Neural cell (in vitro differentiated cells): ENCODE measurements around the gene HEPACAM. TPM values are rescaled to one million over a fixed set of nuclear protein-coding genes. Genes with fewer than 3 reads are reported as not detected.

ENCODE experiments used
- H2AFZ ChIP-seq: fragments of 200-600, 300-800 bp; sonication (generic), shearing (Covaris generic); 2 replicates; pipeline ENCODE4 v1.6.0; 2014; ENCODE audit warnings: low read depth, mild to moderate bottlenecking, antibody characterized with exemption, low read length, moderate library complexity
- H3F3A ChIP-seq: fragments of 200-600 bp; shearing (Covaris generic); 2 replicates; pipeline ENCODE4 v1.6.1; 2016; ENCODE audit warnings: mild to moderate bottlenecking, moderate library complexity, mixed read lengths, antibody characterized with exemption, low read length; ENCODE audit not compliant: insufficient read depth, poor library complexity, severe bottlenecking
- H3K27ac ChIP-seq: fragments of 200-600, 300-800 bp; sonication (generic), shearing (Covaris generic); 2 replicates; pipeline ENCODE4 v1.5.1; 2014; ENCODE audit warnings: mild to moderate bottlenecking, low read length, moderate library complexity
- H3K27me3 ChIP-seq: fragments of 300-800, 200-600 bp; sonication (generic), shearing (Covaris generic); 2 replicates; pipeline ENCODE4 v1.6.0; 2014; ENCODE audit warnings: mild to moderate bottlenecking, low read depth, low read length, moderate library complexity; ENCODE audit not compliant: insufficient read depth
- H3K36me3 ChIP-seq: fragments of 300-800, 200-600 bp; sonication (generic), shearing (Covaris generic); 2 replicates; pipeline ENCODE4 v1.5.1; 2014; ENCODE audit warnings: mild to moderate bottlenecking, antibody characterized with exemption, low read length, moderate library complexity; ENCODE audit not compliant: insufficient read depth
- H3K4me2 ChIP-seq: fragments of 300-800, 200-600 bp; sonication (generic), shearing (Covaris generic); 2 replicates; pipeline ENCODE4 v1.6.0; 2014; ENCODE audit warnings: mild to moderate bottlenecking, low read length
- H3K4me3 ChIP-seq: fragments of 300-800, 200-600 bp; sonication (generic), shearing (Covaris generic); 2 replicates; pipeline ENCODE4 v1.5.1; 2014; ENCODE audit warnings: mild to moderate bottlenecking, low read length, moderate library complexity
- H3K79me2 ChIP-seq: fragments of 200-600 bp; shearing (Covaris generic); replicated peaks from 2 replicates; pipeline ENCODE4 v1.6.0; 2014; ENCODE audit warnings: mild to moderate bottlenecking, low read length, moderate library complexity; ENCODE audit not compliant: insufficient read depth
- H3K9ac ChIP-seq: fragments of 300-800, 200-600 bp; sonication (generic), shearing (Covaris generic); 2 replicates; pipeline ENCODE4 v1.6.1; 2016; ENCODE audit warnings: mild to moderate bottlenecking, low read length, mixed read lengths
- H3K9me2 ChIP-seq: fragments of 200-600 bp; shearing (Covaris generic); 2 replicates; pipeline ENCODE4 v1.6.1; 2016; ENCODE audit warnings: mild to moderate bottlenecking, low read length, mixed read lengths; ENCODE audit not compliant: insufficient read depth
- H3K9me3 ChIP-seq: fragments of 200-600, 300-800 bp; sonication (generic), shearing (Covaris generic); 2 replicates; pipeline ENCODE4 v1.6.1; 2016; ENCODE audit warnings: mild to moderate bottlenecking, mixed run types, low read length, moderate library complexity, mixed read lengths
- H4K20me1 ChIP-seq: fragments of 200-600 bp; shearing (Covaris generic); 2 replicates; pipeline ENCODE4 v1.6.1; 2016; ENCODE audit warnings: mild to moderate bottlenecking, mixed run types; ENCODE audit not compliant: insufficient read depth
- EP300 ChIP-seq: fragments of 450-650 bp; conservative IDR thresholded peaks from 2 replicates; pipeline ENCODE4 v1.6.1; 2014; ENCODE audit warnings: antibody characterized with exemption, mild to moderate bottlenecking, moderate library complexity; ENCODE audit not compliant: poor library complexity, severe bottlenecking
- EZH2 ChIP-seq: fragments of 200-600, 300-800 bp; shearing (Covaris generic), sonication (generic); IDR thresholded peaks from 2 replicates; pipeline ENCODE4 v1.6.1; 2014; ENCODE audit warnings: antibody characterized with exemption, low read length, borderline replicate concordance, mild to moderate bottlenecking; ENCODE audit not compliant: insufficient read depth, poor library complexity, severe bottlenecking
- MXI1 ChIP-seq: fragments of 450-650 bp; conservative IDR thresholded peaks from 2 replicates; pipeline ENCODE4 v1.6.1; 2014; ENCODE audit warnings: antibody characterized with exemption, mild to moderate bottlenecking; ENCODE audit not compliant: poor library complexity, severe bottlenecking
- POLR2AphosphoS5 ChIP-seq: IDR thresholded peaks from 2 replicates; pipeline ENCODE4 v1.6.1; 2012
- RAD21 ChIP-seq: fragments of 450-650 bp; conservative IDR thresholded peaks from 2 replicates; pipeline ENCODE4 v1.6.1; 2014; ENCODE audit warnings: antibody characterized with exemption, mild to moderate bottlenecking, moderate library complexity
- REST ChIP-seq: IDR thresholded peaks from 2 replicates; pipeline ENCODE4 v1.6.1; 2012; ENCODE audit warnings: borderline replicate concordance
- SMC3 ChIP-seq: fragments of 450-650 bp; conservative IDR thresholded peaks from 2 replicates; pipeline ENCODE4 v1.6.1; 2014; ENCODE audit warnings: antibody characterized with exemption, mild to moderate bottlenecking, moderate library complexity; ENCODE audit not compliant: poor library complexity
- TAF1 ChIP-seq: IDR thresholded peaks from 2 replicates; pipeline ENCODE4 v1.6.1; 2012; ENCODE audit warnings: low read depth
- polyA plus RNA-seq: library from polyadenylated mRNA; depleted of rRNA; stranded (reverse); fragments of >200 nt; gene quantifications from 2 replicates; pipeline ENCODE4 v1.2.3, GENCODE V29; 2014
- TF ChIP-seq, protein P1 (sequence below): fragments of 450-650 bp; IDR thresholded peaks from 2 replicates; pipeline ENCODE4 v1.5.1; 2014; ENCODE audit warnings: antibody characterized with exemption, mild to moderate bottlenecking, moderate library complexity; ENCODE audit not compliant: poor library complexity, severe bottlenecking

The HEPACAM gene
- polyA plus RNA-seq, 1 donor from 2014 or later = not detected

DNA sequence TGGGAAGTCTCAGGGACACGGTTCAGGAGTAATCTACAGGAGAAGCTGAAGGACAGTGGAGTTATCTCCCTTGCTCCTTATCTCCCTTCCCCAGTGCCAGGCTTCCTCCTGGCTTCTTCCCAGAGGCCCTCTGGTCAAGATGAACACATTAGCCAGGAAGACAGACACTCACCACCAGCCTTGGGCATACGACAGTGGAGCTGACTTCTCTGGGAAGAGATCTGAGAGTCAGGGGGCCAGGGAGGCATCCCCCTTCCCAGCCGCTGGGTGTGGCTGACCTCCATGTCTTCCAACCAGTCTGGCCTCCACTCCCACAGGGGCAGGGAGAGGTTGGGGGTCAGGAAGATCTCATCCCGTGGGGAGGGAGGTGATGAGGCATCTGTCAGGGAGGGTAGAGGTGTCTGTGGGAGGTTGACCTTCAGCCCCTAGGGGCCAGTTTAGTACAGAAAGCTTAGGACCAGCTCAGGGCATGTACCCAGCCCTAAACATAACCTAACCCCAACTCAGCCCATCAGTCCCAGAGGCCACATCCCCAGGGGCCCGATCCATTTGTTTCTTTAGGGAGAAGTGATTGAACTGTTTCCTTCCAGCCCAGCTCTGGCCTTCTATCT is 50.9 kb downstream of the HEPACAM start:
- Histone ChIP-seq H3K36me3 (no peaks in the 10 kb centered on the region), H3K79me2 (no peaks in the 10 kb centered on the region), H3K4me2 (no peak overlapping the region), H4K20me1 (no peaks in the 10 kb centered on the region), H3K27me3 (no peaks in the 10 kb centered on the region), H2AFZ (no peak overlapping the region), H3K9me2 (no peaks in the 10 kb centered on the region), H3K27ac (no peak overlapping the region), H3K9me3 (no peaks in the 10 kb centered on the region), H3K9ac (no peak overlapping the region), H3F3A (no peaks in the 10 kb centered on the region), H3K4me3 (no peak overlapping the region)
- TF ChIP-seq TAF1 (no peak), REST (no peak), RAD21 (no peak), SMC3 (no peak), MXI1 (no peak), EZH2 (no peak), EP300 (no peak), POLR2AphosphoS5 (no peak)
- TF ChIP-seq, protein P1, sequence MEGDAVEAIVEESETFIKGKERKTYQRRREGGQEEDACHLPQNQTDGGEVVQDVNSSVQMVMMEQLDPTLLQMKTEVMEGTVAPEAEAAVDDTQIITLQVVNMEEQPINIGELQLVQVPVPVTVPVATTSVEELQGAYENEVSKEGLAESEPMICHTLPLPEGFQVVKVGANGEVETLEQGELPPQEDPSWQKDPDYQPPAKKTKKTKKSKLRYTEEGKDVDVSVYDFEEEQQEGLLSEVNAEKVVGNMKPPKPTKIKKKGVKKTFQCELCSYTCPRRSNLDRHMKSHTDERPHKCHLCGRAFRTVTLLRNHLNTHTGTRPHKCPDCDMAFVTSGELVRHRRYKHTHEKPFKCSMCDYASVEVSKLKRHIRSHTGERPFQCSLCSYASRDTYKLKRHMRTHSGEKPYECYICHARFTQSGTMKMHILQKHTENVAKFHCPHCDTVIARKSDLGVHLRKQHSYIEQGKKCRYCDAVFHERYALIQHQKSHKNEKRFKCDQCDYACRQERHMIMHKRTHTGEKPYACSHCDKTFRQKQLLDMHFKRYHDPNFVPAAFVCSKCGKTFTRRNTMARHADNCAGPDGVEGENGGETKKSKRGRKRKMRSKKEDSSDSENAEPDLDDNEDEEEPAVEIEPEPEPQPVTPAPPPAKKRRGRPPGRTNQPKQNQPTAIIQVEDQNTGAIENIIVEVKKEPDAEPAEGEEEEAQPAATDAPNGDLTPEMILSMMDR = no peak

DNA sequence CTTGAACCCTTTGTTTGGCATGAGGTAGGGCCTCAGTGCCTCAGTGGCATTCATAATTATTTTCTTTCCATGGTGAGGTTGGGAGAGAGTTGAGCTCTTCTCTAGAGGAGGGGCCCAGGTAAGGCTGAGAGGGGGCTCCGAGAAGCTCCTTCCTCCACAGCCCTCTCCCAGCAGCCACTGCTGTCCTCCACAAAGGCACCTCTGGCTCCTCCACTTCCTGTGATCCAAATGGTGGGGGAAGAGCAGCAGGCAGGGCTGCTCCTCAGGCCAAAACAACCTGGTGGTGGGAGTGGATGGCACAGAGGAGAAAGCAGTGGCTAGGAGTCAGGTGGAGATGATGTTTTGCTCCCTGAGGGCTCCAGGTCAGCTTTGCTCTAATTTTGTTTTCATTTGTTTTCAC is 51.5 kb downstream of the HEPACAM start:
- Histone ChIP-seq H3K27ac (no peak overlapping the region), H2AFZ (no peak overlapping the region), H3F3A (no peaks in the 10 kb centered on the region), H3K9me2 (no peaks in the 10 kb centered on the region), H3K9me3 (no peaks in the 10 kb centered on the region), H3K27me3 (no peaks in the 10 kb centered on the region), H4K20me1 (no peaks in the 10 kb centered on the region), H3K79me2 (no peaks in the 10 kb centered on the region), H3K4me3 (no peak overlapping the region), H3K36me3 (no peaks in the 10 kb centered on the region), H3K9ac (no peak overlapping the region), H3K4me2 (no peak overlapping the region)
- no peak for TF ChIP-seq RAD21
- TF ChIP-seq TAF1 = no peak
- TF ChIP-seq, protein P1 = no peak
- TF ChIP-seq EP300 = no peak
- no peak for TF ChIP-seq MXI1
- no peak for TF ChIP-seq SMC3
- TF ChIP-seq REST = no peak
- no peak for TF ChIP-seq POLR2AphosphoS5
